Effector memory CD4-positive, alpha-beta T cell (primary cell): ENCODE results near the gene FAM120B.
A peak's percentile ranks its signal among the peaks of the same experiment; 100 is the strongest.
"Not testable (repeated sequence)": the region's sequence is repeated elsewhere in the genome, so short reads cannot be mapped to it uniquely, and the experiment has no call there.

Experiments used
- DNase-seq, 3 donors: peaks; one replicate each; pipeline ENCODE4 v3.0.0-alpha.2; 2020
- H3K27ac ChIP-seq: 2 replicates; pipeline ENCODE4 v1.7.0; 2013; ENCODE audit warnings: mild to moderate bottlenecking, low read length, moderate library complexity; ENCODE audit not compliant: insufficient read depth, poor library complexity, severe bottlenecking
- H3K27me3 ChIP-seq: replicated peaks from 2 replicates; pipeline ENCODE4 v1.7.0; 2013; ENCODE audit warnings: mild to moderate bottlenecking, low read length; ENCODE audit not compliant: insufficient read depth, control insufficient read depth, poor library complexity, severe bottlenecking
- H3K36me3 ChIP-seq: 2 replicates; pipeline ENCODE4 v1.7.0; 2013; ENCODE audit warnings: mild to moderate bottlenecking, low read length, moderate library complexity; ENCODE audit not compliant: control insufficient read depth, insufficient read depth
- H3K4me1 ChIP-seq: 2 replicates; pipeline ENCODE4 v1.7.0; 2013; ENCODE audit warnings: low read length, mild to moderate bottlenecking; ENCODE audit not compliant: control insufficient read depth, insufficient read depth, poor library complexity, severe bottlenecking
- H3K4me3 ChIP-seq: 2 replicates; pipeline ENCODE4 v1.7.0; 2013; ENCODE audit warnings: low read length, low read depth, mild to moderate bottlenecking; ENCODE audit not compliant: insufficient read depth, poor library complexity, severe bottlenecking
- H3K9me3 ChIP-seq: 2 replicates; pipeline ENCODE4 v1.7.0; 2013; ENCODE audit warnings: mild to moderate bottlenecking, low read length, moderate library complexity; ENCODE audit not compliant: control insufficient read depth
- total RNA-seq, 3 donors: gene quantifications; one replicate each; lab custom pipeline; 2026; lab: John Stamatoyannopoulos, UW

FAM120B gene
- total RNA-seq = 27.5 to 52.3 (median 35.2) reads per million in 3 donors

GRCh38 chr6:170306324-170307079 lies at the start of gene FAM120B:
TSS of gene FAM120B (plus strand) at chr6:170306758. CDS start at chr6:170317391, 10,633 bp downstream.
- Histone ChIP-seq H3K4me3 (peak within 1 kb of the TSS; percentile 62), H3K27me3 (no peaks in the 10 kb centered on the region), H3K4me1 (peaks cover 27% of the 10 kb centered on the region), H3K27ac (peak within 1 kb of the TSS; percentile 89), H3K36me3 (no peaks in the 10 kb centered on the region), H3K9me3 (no peaks in the 10 kb centered on the region)
- peak; percentile 93 to 94 (median 93) for DNase-seq

- Histone ChIP-seq H3K36me3 (no peaks in the 10 kb centered on the region), H3K4me1 (no peaks in the 10 kb centered on the region), H3K27ac (no peak overlapping the region), H3K9me3 (no peaks in the 10 kb centered on the region), H3K27me3 (no peaks in the 10 kb centered on the region), H3K4me3 (no peak overlapping the region)
- DNase-seq = no peak
Measured at GRCh38 chr6:170257376-170257775, 49.2 kb upstream of the FAM120B start.

- Histone ChIP-seq H3K27me3 (no peaks in the 10 kb centered on the region), H3K4me1 (no peaks in the 10 kb centered on the region), H3K36me3 (no peaks in the 10 kb centered on the region), H3K27ac (no peak overlapping the region), H3K4me3 (no peak overlapping the region), H3K9me3 (no peaks in the 10 kb centered on the region)
- no peak for DNase-seq
Measured at GRCh38 chr6:170258407-170258806, 48.2 kb upstream of the FAM120B start.

GRCh38 chr6:170259278-170259677 lies 47.3 kb upstream of the FAM120B start:
- H3K27ac ChIP-seq = no peak overlapping the region
- H3K27me3 ChIP-seq = no peaks in the 10 kb centered on the region
- H3K9me3 ChIP-seq = no peaks in the 10 kb centered on the region
- H3K36me3 ChIP-seq = no peaks in the 10 kb centered on the region
- no peak for DNase-seq
- no peak overlapping the region for H3K4me3 ChIP-seq
- no peaks in the 10 kb centered on the region for H3K4me1 ChIP-seq

- Histone ChIP-seq H3K36me3 (no peaks in the 10 kb centered on the region), H3K4me1 (no peaks in the 10 kb centered on the region), H3K4me3 (no peak overlapping the region), H3K27me3 (no peaks in the 10 kb centered on the region), H3K9me3 (no peaks in the 10 kb centered on the region), H3K27ac (no peak overlapping the region)
- DNase-seq = no peak
Measured at GRCh38 chr6:170260686-170261085, 45.9 kb upstream of the FAM120B start.

GRCh38 chr6:170261643-170262488 lies 44.7 kb upstream of the FAM120B start:
- H3K9me3 ChIP-seq = no peaks in the 10 kb centered on the region
- no peak overlapping the region for H3K27ac ChIP-seq
- DNase-seq = no peak
- H3K36me3 ChIP-seq = no peaks in the 10 kb centered on the region
- no peaks in the 10 kb centered on the region for H3K4me1 ChIP-seq
- H3K4me3 ChIP-seq = no peak overlapping the region
- no peaks in the 10 kb centered on the region for H3K27me3 ChIP-seq

GRCh38 chr6:170262489-170263088 lies 44.0 kb upstream of the FAM120B start:
- Histone ChIP-seq H3K27ac (no peak overlapping the region), H3K4me1 (no peaks in the 10 kb centered on the region), H3K4me3 (no peak overlapping the region), H3K27me3 (no peaks in the 10 kb centered on the region), H3K36me3 (no peaks in the 10 kb centered on the region), H3K9me3 (no peaks in the 10 kb centered on the region)
- no peak for DNase-seq

GRCh38 chr6:170263410-170263809 lies 43.1 kb upstream of the FAM120B start:
- Histone ChIP-seq H3K27me3 (no peaks in the 10 kb centered on the region), H3K36me3 (no peaks in the 10 kb centered on the region), H3K27ac (no peak overlapping the region), H3K4me1 (no peaks in the 10 kb centered on the region), H3K4me3 (no peak overlapping the region), H3K9me3 (no peaks in the 10 kb centered on the region)
- DNase-seq = no peak

GRCh38 chr6:170264086-170264485 lies 42.5 kb upstream of the FAM120B start:
- Histone ChIP-seq H3K27me3 (no peaks in the 10 kb centered on the region), H3K36me3 (no peaks in the 10 kb centered on the region), H3K27ac (no peak overlapping the region), H3K9me3 (no peaks in the 10 kb centered on the region), H3K4me1 (no peaks in the 10 kb centered on the region), H3K4me3 (no peak overlapping the region)
- no peak for DNase-seq

- H3K27ac ChIP-seq, DNase-seq, H3K4me1 ChIP-seq, H3K27me3 ChIP-seq, H3K9me3 ChIP-seq, H3K4me3 ChIP-seq, H3K36me3 ChIP-seq: not testable (repeated sequence)
Measured at GRCh38 chr6:170264644-170265043, 41.9 kb upstream of the FAM120B start.
